A673 (cell line): ENCODE results near the gene GPAM.

Experiments
- EZH2 ChIP-seq: fragments of 200-600 bp; sonication (generic); IDR thresholded peaks from 2 replicates; pipeline ENCODE4 v1.6.1; 2017; ENCODE audit warnings: borderline replicate concordance, low read depth, mild to moderate bottlenecking, mixed read lengths, antibody characterized with exemption, low read length; ENCODE audit not compliant: poor library complexity, severe bottlenecking
- TF ChIP-seq, protein P1 (sequence below): fragments of 300-800, 200-600 bp; sonication (generic); conservative IDR thresholded peaks from 2 replicates; pipeline ENCODE4 v1.5.1; 2017; ENCODE audit warnings: low read depth, mild to moderate bottlenecking, antibody characterized with exemption, low read length, moderate library complexity, mixed read lengths

DNA sequence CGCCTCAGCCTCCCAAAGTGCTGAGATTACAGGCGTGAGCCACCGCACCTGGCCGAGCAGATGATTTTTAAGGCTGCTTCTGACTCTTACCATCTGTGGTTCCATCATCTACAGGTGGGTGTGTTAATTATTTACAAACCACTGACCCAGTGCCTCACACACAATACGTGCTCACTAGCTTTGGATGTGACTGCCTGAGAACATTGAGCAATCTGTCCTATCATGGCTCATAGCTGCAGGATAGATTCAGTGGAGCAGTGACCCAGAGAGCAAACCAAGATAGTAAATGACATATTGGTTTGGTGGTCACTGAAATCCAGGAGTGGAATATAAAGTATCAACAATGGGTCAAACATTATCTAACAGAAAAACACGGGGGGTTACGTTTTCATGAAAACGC lies 24.1 kb downstream of the GPAM start:
- no peak for TF ChIP-seq EZH2
- TF ChIP-seq, protein P1, sequence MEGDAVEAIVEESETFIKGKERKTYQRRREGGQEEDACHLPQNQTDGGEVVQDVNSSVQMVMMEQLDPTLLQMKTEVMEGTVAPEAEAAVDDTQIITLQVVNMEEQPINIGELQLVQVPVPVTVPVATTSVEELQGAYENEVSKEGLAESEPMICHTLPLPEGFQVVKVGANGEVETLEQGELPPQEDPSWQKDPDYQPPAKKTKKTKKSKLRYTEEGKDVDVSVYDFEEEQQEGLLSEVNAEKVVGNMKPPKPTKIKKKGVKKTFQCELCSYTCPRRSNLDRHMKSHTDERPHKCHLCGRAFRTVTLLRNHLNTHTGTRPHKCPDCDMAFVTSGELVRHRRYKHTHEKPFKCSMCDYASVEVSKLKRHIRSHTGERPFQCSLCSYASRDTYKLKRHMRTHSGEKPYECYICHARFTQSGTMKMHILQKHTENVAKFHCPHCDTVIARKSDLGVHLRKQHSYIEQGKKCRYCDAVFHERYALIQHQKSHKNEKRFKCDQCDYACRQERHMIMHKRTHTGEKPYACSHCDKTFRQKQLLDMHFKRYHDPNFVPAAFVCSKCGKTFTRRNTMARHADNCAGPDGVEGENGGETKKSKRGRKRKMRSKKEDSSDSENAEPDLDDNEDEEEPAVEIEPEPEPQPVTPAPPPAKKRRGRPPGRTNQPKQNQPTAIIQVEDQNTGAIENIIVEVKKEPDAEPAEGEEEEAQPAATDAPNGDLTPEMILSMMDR = no peak
